Retinal pigment epithelial cell (primary cell): ENCODE results near the gene HNRNPU.

ENCODE experiments used
- DNase-seq: peaks from one replicate; pipeline ENCODE4 v3.0.0-alpha.2; 2010; ENCODE audit warnings: low read depth
- H3K4me3 ChIP-seq: 2 replicates; pipeline ENCODE4 v1.5.1; 2011; ENCODE audit warnings: mild to moderate bottlenecking, low read length, control low read depth, moderate library complexity
- TF ChIP-seq, protein P1 (sequence below): conservative IDR thresholded peaks from 2 replicates; pipeline ENCODE4 v1.5.1; 2011; ENCODE audit warnings: low read depth, low read length, control low read depth, inconsistent platforms

Gene HNRNPU

GRCh38 chr1:244840219-244840794, 24.0 kb downstream of the HNRNPU start:
- H3K4me3 ChIP-seq, result no peak overlapping the region
- TF ChIP-seq, protein P1, sequence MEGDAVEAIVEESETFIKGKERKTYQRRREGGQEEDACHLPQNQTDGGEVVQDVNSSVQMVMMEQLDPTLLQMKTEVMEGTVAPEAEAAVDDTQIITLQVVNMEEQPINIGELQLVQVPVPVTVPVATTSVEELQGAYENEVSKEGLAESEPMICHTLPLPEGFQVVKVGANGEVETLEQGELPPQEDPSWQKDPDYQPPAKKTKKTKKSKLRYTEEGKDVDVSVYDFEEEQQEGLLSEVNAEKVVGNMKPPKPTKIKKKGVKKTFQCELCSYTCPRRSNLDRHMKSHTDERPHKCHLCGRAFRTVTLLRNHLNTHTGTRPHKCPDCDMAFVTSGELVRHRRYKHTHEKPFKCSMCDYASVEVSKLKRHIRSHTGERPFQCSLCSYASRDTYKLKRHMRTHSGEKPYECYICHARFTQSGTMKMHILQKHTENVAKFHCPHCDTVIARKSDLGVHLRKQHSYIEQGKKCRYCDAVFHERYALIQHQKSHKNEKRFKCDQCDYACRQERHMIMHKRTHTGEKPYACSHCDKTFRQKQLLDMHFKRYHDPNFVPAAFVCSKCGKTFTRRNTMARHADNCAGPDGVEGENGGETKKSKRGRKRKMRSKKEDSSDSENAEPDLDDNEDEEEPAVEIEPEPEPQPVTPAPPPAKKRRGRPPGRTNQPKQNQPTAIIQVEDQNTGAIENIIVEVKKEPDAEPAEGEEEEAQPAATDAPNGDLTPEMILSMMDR, result no peak
- DNase-seq, result no peak

DNA sequence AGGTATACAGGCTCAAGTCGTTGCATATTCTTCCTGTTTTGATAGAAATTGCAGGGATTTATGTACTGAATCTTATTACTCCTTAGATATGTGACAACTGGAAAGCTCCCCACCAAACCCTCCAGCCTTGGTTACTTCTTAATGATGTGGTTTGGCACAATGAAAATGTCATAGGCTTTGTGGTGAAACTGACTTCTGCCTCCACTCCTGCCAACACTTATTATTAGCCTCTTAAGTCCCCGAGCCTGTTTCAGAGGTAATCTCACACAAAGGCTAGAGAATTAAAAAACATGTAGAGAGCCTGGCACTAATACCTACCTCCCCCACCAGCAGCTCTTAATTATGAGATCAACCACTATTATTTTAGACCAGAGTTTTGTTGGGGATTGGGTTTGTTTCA, 24.7 kb downstream of the HNRNPU start:
- no peak for DNase-seq
- TF ChIP-seq, protein P1, result no peak
- H3K4me3 ChIP-seq, result no peak overlapping the region

DNA sequence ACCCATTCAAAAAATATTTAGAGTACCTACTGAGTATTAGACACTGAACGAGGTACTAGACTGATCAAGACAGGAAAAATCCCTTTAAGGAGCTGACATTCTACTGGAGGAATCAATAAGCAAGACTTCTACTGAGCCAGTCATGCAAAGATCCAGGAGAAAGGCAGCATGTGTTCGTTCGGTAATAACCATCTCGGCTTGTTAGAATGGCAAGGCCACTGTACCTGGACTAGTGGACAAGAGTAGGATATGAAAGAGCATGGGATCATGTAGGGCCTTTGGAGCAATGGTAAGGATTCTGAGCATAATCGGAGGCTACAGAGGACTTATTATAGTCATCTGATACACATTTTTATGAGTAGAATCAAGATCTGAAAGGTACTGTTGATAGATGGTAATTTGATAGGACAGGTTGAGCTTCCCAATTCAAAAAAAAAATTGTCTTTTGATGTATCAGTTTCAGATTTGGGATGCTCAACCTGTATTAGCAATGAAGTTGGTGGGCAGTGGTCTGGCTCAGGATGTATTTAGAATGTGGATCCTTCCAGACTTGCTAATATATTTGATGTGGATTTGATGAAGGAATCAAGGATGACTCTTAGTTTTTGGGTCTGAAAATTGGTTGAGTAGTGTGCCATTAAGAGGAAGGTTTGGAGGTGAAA, 26.6 kb downstream of the HNRNPU start:
- TF ChIP-seq, protein P1, result no peak
- H3K4me3 ChIP-seq, result no peak overlapping the region
- no peak for DNase-seq

DNA sequence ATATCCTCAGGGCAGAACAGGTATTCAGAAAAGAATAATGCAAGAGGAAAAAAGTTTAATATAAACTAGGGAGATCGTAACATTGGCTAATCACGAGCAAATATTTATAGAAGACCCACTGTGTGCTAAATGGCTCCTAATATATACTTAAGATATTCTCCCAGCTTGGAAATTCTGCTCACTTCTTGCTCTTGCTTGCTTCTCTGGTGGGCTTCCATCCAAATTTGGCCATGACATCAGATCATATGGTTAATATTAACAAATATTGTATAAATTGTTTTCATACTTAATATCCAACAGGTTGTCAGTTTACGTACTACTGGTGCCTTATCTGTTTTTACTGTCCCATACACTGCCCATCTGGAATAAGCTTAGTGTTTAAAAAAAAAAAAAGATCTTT, 27.8 kb downstream of the HNRNPU start:
- no peak for DNase-seq
- TF ChIP-seq, protein P1, result no peak
- H3K4me3 ChIP-seq, result peak overlapping the region; percentile 73

DNA sequence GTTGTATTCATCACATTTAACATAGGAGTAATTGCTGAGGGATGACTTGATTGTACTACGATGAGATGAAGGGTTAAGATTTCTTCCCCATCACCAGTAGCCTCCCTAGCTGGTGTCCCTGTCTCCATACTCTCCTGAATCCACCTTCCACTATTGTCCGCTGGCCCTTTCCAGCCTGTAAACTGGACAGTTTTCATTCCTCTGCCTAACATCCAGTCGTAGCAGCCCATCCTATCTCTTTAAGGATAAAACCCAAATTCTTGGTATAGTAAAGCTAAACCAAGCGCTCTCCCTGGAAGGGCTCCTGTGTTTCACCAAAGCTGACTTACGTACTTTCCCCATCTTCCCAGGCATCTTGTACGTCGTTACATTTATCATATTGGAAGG, 28.2 kb downstream of the HNRNPU start:
- peak overlapping the region; percentile 73 for H3K4me3 ChIP-seq
- TF ChIP-seq, protein P1, result no peak
- DNase-seq, result no peak

- peak within 1 kb of the TSS; percentile 73 for H3K4me3 ChIP-seq
- TF ChIP-seq, protein P1, result no peak
- DNase-seq, result peak; percentile 48
Measured at GRCh38 chr1:244835276-244836134, 28.8 kb downstream of the HNRNPU start, which contains the start of gene COX20. COX20 (plus strand) TSS chr1:244835658; CDS start chr1:244835715, 57 bp downstream.
